ENCODE results near the gene CYP4F8. TPM values are rescaled to one million over a fixed set of nuclear protein-coding genes. Genes with fewer than 3 reads are reported as not detected.

The CYP4F8 gene
- total and polyA plus RNA-seq, 8 donors = 0.04 to 0.10 TPM; not detected in 6

DNA sequence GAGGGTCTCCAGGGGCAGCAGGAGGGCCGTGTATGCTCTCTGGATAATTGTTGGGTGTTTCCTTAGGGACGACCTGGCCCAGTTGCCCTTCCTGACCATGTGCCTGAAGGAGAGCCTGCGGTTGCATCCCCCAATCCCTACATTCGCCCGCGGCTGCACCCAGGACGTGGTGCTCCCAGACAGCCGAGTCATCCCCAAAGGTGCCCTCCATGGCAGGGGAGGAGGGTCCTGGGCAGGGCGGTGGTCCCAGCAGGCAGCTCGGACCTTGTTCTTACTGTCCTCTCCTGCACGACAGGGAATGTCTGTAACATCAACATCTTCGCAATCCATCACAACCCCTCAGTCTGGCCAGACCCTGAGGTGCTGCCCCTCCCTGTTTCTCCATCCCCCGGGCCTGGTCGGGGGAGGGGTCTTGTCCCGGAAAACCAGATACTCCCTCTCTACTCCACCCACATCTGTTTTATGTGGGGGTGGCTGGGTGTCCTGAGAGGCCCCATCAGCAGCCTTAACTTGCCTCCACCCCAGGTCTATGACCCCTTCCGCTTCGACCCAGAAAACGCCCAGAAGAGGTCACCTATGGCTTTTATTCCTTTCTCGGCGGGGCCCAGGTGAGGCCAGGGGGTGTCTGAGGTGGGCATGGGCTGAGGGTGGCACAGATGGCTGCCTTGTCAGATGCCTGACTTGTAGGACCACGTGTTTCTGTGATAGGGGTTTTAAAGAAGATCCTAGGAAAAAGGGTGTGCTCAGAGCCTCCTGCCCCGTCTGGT, 13.4 kb downstream of the CYP4F8 start:
- intact Hi-C loops (cut with DNase I) = loop anchor here in 1 of 2 donors (10.0 kb wide), 1 partner anchor 236 kb away; no protein-coding TSS in a partner anchor
- TF ChIP-seq, protein P1, sequence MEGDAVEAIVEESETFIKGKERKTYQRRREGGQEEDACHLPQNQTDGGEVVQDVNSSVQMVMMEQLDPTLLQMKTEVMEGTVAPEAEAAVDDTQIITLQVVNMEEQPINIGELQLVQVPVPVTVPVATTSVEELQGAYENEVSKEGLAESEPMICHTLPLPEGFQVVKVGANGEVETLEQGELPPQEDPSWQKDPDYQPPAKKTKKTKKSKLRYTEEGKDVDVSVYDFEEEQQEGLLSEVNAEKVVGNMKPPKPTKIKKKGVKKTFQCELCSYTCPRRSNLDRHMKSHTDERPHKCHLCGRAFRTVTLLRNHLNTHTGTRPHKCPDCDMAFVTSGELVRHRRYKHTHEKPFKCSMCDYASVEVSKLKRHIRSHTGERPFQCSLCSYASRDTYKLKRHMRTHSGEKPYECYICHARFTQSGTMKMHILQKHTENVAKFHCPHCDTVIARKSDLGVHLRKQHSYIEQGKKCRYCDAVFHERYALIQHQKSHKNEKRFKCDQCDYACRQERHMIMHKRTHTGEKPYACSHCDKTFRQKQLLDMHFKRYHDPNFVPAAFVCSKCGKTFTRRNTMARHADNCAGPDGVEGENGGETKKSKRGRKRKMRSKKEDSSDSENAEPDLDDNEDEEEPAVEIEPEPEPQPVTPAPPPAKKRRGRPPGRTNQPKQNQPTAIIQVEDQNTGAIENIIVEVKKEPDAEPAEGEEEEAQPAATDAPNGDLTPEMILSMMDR (IDR thresholded peaks at IDR 0.05) = no peak
- no peak overlapping the region for H3K4me3 ChIP-seq
- no peaks in the 10 kb centered on the region for H3K36me3 ChIP-seq
- H3K4me1 ChIP-seq = peaks cover 0 to 14% of the 10 kb centered on the region in 2 donors
- H3K27me3 ChIP-seq = peaks cover 0 to 48% of the 10 kb centered on the region in 2 donors
- DNase-seq = no peak
- H3K27ac ChIP-seq = no peak overlapping the region
- no peak for ATAC-seq
- no peaks in the 10 kb centered on the region for H3K9me3 ChIP-seq

DNA sequence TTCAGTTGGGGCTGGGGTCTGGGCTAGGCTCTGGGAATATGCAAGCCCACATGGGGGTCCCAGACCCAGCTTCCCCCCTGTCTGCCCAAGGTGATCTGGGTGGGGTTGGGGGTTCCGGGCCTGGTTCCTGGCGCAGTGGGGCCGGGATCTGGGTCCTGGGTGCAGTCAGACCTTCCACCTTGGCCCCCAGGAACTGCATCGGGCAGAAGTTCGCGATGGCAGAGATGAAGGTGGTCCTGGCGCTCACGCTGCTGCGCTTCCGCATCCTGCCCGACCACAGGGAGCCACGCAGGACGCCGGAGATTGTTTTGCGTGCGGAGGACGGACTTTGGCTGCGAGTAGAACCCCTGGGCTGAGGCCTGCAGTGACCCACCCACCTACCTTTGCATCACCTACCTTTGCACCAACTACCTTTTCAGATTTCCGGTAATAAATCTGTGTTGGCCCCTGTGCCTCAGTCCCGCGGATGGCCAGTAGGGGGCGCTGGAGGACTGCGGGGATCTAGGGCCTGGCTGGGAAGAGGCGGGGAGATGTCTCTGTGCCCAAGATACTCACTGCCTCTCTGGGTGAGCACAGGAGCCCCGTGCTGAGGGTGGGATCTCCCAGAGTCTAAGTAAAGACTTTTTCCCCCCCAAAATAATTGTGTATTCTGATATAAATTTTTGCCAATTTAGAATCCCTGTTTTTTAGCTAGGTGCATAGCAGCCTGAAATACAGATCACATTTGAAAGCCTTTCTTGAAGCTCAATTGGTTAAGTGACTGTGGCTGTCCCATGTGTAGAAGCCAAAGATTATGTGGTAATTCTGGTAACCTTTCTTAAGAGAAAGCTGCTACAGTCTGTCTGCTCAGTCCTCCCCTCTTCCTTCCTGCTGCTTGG, 14.2 kb downstream of the CYP4F8 start:
- no peaks in the 10 kb centered on the region for H3K9me3 ChIP-seq
- H3K4me1 ChIP-seq = peaks cover 0 to 22% of the 10 kb centered on the region in 2 donors
- intact Hi-C loops (cut with DNase I) = loop anchor here in 1 of 2 donors (10.0 kb wide), 1 partner anchor 236 kb away; no protein-coding TSS in a partner anchor
- peak; percentile 50 to 97 (median 73) for DNase-seq
- ATAC-seq = peak; percentile 99
- H3K27me3 ChIP-seq = peaks cover 0 to 40% of the 10 kb centered on the region in 2 donors
- H3K4me3 ChIP-seq = no peak overlapping the region
- H3K27ac ChIP-seq = no peak overlapping the region
- TF ChIP-seq, protein P1 (IDR thresholded peaks at IDR 0.05) = peak; percentile 93 to 94
- H3K36me3 ChIP-seq = no peaks in the 10 kb centered on the region

DNA sequence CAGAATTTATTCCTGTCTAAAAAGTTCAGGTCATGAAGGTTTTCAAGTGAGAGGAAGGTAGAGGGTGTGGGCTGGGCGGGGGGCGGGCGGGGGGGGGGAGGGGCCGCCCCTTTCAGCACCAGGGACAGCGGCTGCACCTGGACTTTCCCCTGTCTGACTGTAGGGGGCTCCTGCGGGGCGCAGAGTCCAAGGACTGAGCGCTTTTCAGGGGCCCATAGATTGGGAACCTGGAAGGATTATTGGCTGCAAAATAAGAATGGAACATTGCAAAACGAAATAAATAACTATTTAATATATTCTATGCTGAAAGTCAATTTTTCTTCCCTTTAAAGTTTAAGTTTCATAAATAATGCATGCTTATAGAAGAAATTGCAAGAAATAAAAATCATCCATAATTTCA, 16.8 kb downstream of the CYP4F8 start:
- TF ChIP-seq, protein P1 (IDR thresholded peaks at IDR 0.05) = peak in 1 of 2 donors; percentile 16
- Histone ChIP-seq H3K27me3 (peaks cover 0 to 47% of the 10 kb centered on the region in 2 donors), H3K27ac (no peak overlapping the region), H3K4me1 (peaks cover 0 to 22% of the 10 kb centered on the region in 2 donors), H3K36me3 (no peaks in the 10 kb centered on the region), H3K4me3 (no peak overlapping the region), H3K9me3 (no peaks in the 10 kb centered on the region)
- intact Hi-C loops (cut with DNase I) = no loop called here
- ATAC-seq (peak; percentile 54), DNase-seq (peak in 1 of 4 donors; percentile 18)

DNA sequence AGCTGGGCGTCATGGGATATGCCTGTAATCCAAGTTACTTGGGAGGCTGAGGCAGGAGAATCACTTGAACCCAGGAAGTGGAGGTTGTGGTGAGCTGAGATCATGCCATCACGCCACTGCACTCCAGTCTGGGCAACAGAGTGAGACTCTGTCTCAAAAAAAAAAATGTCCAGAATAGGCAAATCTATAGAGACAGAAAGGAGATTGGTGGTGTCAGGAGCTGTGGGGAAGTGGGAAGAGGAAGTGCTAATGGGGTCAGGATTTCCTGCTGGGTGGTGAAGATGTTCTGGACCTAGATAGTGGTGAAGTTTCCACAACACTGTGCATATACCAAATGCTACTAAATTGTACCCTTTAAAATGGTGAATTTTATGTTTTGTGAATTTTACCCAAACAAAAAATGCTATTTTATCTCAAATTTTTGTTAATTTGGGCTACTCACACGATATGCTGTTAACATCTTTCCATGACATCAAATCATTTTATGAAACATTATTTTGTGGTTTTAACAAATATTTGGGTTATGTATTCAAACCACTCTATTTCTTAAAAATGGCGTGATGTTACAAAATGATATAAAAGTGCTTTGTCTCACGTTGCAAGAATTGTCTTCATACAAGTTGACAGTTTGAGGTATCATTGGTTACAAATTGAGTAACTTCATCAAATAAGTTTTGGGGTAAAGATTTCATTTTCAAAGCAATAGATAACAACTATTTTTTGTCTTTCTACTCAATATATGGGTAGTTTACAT, 18.2 kb downstream of the CYP4F8 start:
- TF ChIP-seq, protein P1 (IDR thresholded peaks at IDR 0.05) = no peak
- ATAC-seq = no peak
- intact Hi-C loops (cut with DNase I) = no loop called here

More for the DNA sequence above, 18.2 kb downstream of the CYP4F8 start:
- H3K27me3 ChIP-seq = peaks cover 0 to 44% of the 10 kb centered on the region in 2 donors
- H3K27ac ChIP-seq = peak overlapping the region in 1 of 2 donors; percentile 64
- DNase-seq = no peak
- H3K36me3 ChIP-seq = no peaks in the 10 kb centered on the region
- H3K4me1 ChIP-seq = peaks cover 0 to 22% of the 10 kb centered on the region in 2 donors
- no peaks in the 10 kb centered on the region for H3K9me3 ChIP-seq
- H3K4me3 ChIP-seq = no peak overlapping the region
